GM19468 (cell line): ENCODE data around the gene OR52K2.
"Not testable (repeated sequence)": the region's sequence is repeated elsewhere in the genome, so short reads cannot be mapped to it uniquely, and the experiment has no call there.

Source experiments
- ATAC-seq: cut with Tn5 transposase; IDR thresholded peaks from one replicate; pipeline ENCODE4 v1.9.1; 2021; ENCODE audit warnings: mild to moderate bottlenecking, moderate library complexity, moderate number of reproducible peaks; ENCODE audit not compliant: unreplicated experiment; ENCODE audit errors: extremely low read depth

OR52K2 gene

GRCh38 chr11:4448995-4449394, at the start of gene OR52K2:
Gene OR52K2, plus strand, starts transcription at chr11:4449295. Its CDS starts 45 bp downstream, at chr11:4449340.
- no peak for ATAC-seq

GRCh38 chr11:4406206-4406605, 42.9 kb upstream of the OR52K2 start:
- ATAC-seq = not testable (repeated sequence)

- no peak for ATAC-seq
These were observed 32.8 kb upstream of the OR52K2 start for GRCh38 chr11:4416306-4416705.

- no peak for ATAC-seq
These were observed 32.3 kb upstream of the OR52K2 start for GRCh38 chr11:4416816-4417215.

GRCh38 chr11:4418403-4418802, 30.7 kb upstream of the OR52K2 start:
- ATAC-seq = no peak

GRCh38 chr11:4430051-4430450, 19.0 kb upstream of the OR52K2 start:
- no peak for ATAC-seq

GRCh38 chr11:4433856-4434255, 15.2 kb upstream of the OR52K2 start:
- no peak for ATAC-seq

GRCh38 chr11:4436411-4436810, 12.7 kb upstream of the OR52K2 start:
- no peak for ATAC-seq

- ATAC-seq = no peak
These were observed 7.6 kb upstream of the OR52K2 start for GRCh38 chr11:4441515-4441914.

- ATAC-seq = no peak
These were observed 5.7 kb upstream of the OR52K2 start for GRCh38 chr11:4443232-4443891.

GRCh38 chr11:4453118-4453517, 4.0 kb downstream of the OR52K2 start:
- ATAC-seq = no peak

- no peak for ATAC-seq
These were observed 4.9 kb downstream of the OR52K2 start for GRCh38 chr11:4454021-4454420.

- ATAC-seq = no peak
These were observed 6.3 kb downstream of the OR52K2 start for GRCh38 chr11:4455419-4455818.

GRCh38 chr11:4459500-4459899, 10.4 kb downstream of the OR52K2 start:
- ATAC-seq = peak; percentile 77

GRCh38 chr11:4460151-4460550, 11.1 kb downstream of the OR52K2 start:
- no peak for ATAC-seq

GRCh38 chr11:4464216-4465159, 15.4 kb downstream of the OR52K2 start:
- ATAC-seq = no peak

GRCh38 chr11:4465407-4465806, 16.3 kb downstream of the OR52K2 start:
- ATAC-seq = no peak

- no peak for ATAC-seq
These were observed 17.2 kb downstream of the OR52K2 start for GRCh38 chr11:4466131-4466870.

- ATAC-seq = peak; percentile 72
These were observed 17.9 kb downstream of the OR52K2 start for GRCh38 chr11:4466871-4467442.

GRCh38 chr11:4467811-4468606, 18.9 kb downstream of the OR52K2 start:
- no peak for ATAC-seq
